Measurements from ENCODE around the gene BACE1.
"Not testable (repeated sequence)": the region's sequence is repeated elsewhere in the genome, so short reads cannot be mapped to it uniquely, and the experiment has no call there.

Gene BACE1

DNA sequence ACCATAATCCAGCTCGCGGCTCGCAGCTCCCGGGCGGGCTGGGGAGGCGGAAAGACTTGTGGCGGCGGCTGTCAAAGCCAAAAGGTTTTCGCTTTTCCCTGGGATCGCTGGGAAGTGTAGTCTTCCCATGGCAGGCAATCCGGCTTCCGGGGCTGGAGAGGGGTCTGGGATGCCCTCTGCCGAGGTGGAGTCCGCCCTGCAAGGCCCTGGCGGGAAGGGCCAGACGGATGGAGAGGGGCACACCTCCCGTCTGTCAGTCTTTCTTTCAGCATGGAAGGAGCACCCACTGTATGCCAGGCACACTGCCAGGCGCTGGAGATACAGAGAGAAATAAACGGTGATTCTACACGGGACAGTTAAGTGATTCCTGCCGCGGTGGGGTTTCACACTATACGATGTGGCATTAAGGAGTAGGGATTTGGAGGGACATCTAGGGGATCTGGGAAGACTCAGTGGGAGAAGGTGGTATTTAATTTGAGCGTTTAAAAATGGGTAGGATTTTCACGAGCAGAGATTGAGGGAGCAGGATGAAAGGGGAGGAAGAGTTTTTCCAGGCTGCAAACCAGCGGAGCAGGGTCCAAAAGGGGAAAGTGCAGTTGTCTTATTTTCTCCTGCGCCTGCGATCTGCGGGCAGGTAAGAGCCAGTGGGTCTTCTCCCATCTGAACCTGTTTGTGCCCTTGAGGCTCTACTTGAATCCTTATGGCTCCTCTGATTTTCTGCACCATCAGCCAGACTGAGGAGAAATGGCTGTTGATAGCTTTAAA lies at the start of gene BACE1:
TSS of gene BACE1 (minus strand) at position 60 of the 765 bp plus-strand sequence. CDS start 461 bp downstream, outside the sequence.
- DNase-seq (ENCODE audit: low read depth in 2 of 2), result no peak

DNA sequence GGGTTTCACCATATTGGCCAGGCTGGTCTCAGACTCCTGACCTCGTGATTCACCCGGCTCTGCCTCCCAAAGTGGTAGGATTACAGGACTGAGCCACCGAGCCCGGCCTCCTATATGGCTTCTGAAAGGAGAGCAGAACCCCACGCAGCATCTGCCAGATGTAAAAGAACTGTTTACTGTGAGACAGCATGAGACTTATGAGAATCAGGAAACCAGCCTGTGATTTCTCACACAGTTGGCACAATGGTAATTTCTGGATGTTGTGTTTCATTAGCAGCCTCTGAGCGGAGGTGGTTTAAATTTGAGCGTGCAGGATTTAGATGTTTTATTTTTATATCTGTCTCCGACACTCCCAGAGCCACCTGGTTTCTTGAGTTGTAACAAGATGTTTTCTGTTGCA lies 45.4 kb upstream of the BACE1 start:
- no peak for DNase-seq (ENCODE audit: low read depth in 2 of 2)

DNA sequence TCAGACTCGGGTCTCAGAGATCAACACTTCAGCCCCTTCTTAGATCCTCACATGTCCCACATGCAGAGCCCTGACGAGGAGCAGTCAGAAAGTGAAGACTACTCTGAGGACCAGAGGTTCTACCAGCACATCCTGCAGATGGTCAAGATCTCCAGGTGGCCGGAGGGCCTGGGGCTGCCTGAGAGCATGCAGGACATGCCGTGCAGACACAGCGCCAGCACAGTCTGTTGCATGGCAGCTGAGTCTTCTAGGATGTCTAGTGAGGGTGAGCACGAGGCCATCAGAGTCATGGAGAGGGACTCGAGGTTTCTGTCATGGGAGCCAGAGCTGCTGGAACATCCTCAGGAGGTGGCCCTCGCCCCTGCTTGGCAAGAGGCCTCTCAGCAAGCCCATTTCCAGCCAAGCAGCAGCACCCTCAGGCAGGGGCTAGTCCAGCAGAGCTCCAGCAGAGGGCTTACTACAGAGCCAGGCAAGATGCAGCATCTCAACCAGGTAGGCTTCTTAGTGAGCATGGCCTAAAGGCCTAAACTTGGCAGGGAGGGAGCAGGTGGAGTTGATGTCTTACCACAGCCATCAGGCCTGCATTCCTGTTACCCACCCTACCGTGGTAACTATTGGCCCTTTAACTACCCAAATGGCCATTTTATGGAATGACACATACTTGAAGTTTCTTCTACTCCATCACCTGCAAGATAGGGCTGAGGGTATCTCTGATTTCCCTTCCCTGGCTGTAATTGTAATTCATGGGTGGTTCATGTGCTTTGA lies 40.3 kb upstream of the BACE1 start:
- no peak for DNase-seq (ENCODE audit: low read depth in 2 of 2)

DNA sequence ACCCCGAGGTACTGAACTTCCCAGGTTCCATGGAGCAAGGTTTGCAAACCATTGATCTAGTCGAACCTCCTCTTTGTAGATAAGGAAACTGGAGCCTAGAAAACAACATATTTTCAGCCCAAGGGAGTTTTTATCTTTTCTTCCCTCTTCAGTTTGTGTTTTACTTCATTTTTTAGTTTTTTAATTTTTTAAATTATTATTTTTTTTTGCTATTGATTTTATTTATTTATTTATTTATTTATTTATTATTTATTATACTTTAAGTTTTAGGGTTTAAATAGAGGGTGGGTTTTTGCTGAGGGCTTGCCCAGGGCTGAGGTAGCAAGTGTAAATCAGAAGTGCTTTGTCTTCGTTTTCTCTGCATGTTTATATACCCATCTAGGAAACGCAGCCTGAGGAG lies 38.5 kb upstream of the BACE1 start:
- no peak for DNase-seq (ENCODE audit: low read depth in 2 of 2)

DNA sequence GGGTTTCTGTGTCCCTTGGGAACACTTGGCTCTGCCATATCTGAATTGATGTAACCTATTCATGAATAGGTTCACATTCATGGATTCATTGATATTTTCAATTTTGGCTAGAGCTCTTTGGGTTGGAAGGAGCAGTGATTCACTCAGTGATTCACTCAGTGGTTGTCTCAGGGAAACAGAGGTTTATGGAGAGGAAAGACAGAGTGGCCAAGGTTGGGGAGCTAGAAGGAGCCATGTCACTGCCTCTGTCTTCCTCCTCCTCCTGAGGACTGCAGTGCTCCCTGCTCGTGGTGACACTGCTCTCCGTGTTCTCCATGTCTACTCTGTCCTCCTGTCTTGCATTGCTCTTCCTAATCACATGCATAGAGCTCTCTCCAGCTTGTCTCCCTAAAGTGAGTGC lies 29.0 kb upstream of the BACE1 start:
- DNase-seq (ENCODE audit: low read depth in 2 of 2), result no peak

DNA sequence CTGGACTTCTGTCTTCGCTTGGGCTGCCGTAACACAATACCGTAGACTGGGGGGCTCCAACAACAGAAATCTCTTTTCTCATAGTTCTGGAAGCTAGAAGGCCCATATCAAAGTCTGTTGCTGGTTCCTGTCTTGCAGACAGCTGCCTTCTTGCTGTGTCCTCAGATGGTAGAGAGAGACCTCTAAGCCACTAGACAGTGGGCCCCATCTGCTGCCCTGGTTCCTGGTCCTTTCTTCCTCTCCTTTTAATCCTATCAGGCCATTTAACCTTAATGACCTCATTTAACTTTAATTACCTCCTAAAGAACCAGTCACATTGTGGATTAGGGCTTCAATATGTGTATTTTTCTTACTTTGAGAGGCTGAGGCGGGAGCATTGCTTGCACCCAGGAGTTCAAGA lies 21.0 kb upstream of the BACE1 start:
- DNase-seq (ENCODE audit: low read depth in 2 of 2), result no peak

DNA sequence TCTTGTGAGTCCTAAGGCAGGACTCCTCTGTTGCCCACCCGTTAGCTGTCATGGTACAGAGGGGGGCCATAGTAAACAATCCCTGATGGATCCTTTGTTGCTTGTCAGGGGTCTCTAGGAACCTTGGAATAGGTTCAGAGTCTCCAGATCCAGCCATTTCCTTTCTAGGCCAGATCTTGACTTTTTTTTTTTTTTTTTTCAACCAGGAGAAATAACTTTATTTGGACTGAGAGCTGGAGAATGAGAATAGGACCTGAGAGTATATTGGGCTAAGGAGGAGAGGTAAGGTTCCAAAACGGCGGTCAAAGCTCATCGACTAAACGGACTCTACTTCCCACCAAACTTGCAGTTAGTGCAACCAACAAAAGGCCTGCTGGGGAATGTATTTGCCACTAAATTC lies 19.3 kb upstream of the BACE1 start:
- no peak for DNase-seq (ENCODE audit: low read depth in 2 of 2)

DNA sequence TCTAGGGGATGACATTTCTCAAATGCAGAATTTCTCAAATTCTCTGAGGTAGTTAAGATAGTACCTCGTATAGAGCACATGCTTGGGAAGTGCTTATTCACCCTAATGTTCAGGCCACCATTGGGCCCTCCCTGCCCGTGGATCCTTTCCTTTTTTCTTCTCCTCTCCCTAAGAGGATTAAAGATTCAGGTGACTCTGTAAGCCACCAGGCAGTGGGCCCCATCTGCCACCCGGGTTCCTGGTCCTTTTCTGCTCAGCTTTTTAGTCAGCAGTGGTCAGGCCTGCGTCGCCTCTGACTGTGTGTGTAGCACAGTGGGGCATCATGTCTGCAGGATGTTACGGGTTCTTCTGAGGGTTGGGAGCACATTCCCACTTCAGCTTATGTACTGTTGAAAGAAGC lies 18.8 kb upstream of the BACE1 start:
- DNase-seq (ENCODE audit: low read depth in 2 of 2), result no peak

DNA sequence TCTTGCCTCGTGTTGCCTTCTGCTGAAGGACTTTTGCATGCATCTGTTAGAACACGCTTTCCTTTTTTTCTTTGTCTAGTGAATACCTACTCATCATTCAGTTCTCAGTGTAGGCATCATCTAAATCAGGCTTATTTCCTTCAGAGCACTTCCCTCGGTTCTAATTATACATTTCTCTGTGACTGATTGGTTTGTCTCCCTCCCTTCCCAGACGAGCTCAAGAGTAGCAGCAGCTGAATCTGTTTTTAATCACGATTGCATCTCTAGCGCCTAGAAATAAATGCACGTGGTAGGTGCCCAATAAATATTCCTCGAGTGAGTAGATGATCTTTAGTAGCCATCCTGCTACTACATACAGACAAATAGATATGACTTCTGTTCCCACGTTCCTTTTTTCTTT lies 17.9 kb upstream of the BACE1 start:
- DNase-seq (ENCODE audit: low read depth in 2 of 2), result no peak

DNA sequence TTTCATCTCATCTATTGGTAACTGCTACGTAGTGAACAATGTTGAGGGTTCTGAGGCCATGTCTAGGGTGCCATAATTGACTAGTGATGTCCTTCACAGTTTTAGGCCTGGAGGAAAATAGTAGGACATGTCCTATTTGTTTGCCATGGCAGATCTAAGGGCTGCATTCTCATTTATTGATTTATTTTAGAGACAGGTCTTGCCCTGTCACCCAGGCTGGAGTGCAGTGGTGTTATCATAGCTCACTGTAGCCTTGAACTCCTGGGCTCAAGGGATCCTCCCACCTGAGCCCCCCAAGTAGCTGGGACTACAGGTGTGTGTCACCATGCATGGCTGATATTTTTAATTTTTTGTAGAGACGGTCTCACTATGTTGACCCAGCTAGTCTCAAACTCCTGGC lies 16.8 kb upstream of the BACE1 start:
- no peak for DNase-seq (ENCODE audit: low read depth in 2 of 2)

DNA sequence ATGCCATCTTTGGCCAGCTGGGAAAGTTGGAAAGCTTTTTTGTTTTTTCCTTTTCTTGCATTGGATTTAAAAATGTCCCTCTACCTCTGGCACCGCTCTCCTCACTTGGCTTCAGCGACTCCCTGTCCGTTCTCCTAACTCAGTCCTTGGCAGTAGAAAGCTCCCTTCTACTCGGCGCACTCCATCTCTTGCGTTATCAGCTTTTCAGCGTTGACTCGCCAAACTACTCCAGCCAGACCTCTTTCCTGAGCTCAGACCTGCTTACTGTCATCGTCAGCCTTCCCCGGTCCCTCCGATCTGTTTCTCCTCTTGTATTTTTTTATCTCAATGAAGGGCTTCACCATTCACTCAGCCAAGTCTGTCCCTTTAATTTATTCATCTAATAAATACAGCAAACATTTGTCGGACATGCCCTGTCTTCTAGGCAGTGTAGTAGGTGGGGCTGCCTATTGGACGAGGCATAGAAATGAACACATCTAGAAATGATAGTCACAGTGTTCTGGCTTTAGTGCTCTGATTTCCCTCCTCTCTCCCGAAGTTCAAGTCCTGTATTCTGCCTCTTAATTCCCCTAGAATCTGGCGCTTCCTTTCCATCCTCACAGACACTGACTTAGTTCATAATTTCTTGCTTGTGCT lies 12.4 kb upstream of the BACE1 start:
- no peak for DNase-seq (ENCODE audit: low read depth in 2 of 2)

DNA sequence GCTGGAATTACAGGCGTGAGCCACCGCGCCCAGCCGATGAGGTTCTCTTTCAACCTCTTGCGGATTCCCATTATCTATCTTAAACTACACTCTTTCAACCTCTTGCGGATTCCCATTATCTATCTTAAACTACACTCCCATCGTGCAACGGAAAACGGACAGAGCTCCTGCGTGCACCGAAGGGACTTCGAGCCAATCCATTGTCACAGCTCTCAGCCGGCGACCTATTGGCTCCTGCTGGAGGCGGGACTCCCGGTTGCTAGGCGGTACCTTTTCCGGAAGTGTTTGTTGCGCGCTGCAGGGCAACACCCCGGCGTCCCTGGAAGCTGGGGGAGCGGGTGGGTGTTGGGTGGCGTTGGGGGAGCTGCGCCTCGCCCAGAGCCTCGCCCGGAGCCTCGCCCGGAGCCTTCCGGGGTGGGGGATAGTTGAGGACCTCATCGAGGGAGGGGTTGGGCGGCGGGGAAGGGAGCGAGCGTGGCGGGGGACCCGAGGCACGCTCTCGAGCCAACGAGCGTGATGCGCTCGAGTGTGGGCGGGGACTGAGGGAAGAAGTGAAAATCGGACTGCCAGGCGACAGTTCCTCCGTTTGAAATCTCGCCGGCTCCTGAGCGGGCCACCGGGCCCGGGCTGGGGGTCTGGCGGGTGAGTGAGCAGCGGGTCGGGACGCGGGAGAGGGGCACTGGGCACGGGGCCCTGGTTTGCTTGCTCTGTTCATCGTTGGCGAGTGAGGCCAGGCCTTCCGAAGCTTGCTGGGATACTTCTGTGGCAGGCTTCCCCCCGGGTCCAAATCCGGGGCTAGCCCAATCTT lies 11.7 kb upstream of the BACE1 start, which contains the start of gene CEP164:
TSS of gene CEP164 (plus strand) at position 288 of the 808 bp plus-strand sequence. CDS start 10,733 bp downstream, outside the sequence.
- DNase-seq (ENCODE audit: low read depth in 2 of 2), result peak; percentile 85 to 91

DNA sequence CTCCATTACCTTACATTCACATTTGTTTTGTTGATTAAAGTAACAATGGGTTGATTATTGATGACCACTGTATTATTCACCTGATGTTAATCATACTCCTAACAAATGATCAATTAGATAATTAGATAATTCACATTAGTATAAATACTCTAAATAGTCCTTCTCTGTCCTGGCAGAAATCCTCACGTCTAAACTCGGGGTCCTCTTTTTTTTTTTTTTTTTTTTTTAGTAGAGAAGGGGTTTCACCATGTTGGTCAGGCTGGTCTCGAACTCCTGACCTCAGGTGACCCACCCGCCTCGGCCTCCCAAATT lies 11.2 kb upstream of the BACE1 start:
- not testable (repeated sequence) for DNase-seq (ENCODE audit: low read depth in 2 of 2)

DNA sequence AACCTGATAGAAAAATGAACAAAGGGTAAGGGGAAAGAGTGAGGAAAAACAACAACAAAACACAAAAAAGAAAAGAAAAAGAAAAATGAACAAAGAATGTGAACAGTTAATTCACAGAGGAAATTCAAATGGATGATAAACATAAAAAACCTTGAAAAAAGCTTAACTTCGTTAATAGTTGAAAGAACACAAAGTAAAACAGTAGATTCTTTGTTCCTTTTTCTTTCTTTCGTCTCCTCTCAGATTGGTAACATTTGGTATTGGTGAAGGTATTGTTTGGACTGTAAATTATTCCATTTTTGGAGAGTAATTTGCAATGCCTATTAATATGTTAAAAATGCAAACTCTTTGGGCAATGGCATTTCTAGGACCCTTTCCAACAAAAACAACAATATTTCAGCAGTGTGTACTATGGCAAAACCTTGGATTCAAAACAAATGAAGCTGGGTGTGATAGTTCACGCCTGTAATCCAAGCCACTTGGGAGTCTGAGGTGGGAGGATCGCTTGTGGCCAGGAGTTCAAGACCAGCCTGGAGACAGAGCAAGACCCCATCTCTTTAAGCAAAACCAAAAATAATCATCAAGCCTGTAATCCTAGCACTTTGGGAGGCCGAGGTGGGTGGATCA lies 3.3 kb upstream of the BACE1 start:
- DNase-seq (ENCODE audit: low read depth in 2 of 2), result no peak

DNA sequence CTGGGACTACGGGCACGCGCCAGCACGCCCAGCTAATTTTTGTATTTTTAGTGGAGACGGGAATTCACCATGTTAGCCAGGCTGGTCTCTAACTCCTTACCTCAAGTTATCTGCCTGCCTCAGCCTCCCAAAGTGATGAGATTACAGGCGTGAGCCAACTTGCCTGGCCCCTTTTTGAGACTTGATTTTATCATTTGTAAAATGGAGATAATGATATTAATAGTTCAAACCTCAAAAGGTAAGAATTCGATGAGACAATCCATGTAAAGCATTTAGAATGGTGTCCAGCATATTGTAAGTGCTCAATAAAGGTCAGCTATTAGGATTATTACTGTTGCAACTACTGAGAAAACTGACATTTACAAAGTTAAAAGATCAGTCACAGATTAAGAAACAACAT lies 2.7 kb upstream of the BACE1 start:
- no peak for DNase-seq (ENCODE audit: low read depth in 2 of 2)

DNA sequence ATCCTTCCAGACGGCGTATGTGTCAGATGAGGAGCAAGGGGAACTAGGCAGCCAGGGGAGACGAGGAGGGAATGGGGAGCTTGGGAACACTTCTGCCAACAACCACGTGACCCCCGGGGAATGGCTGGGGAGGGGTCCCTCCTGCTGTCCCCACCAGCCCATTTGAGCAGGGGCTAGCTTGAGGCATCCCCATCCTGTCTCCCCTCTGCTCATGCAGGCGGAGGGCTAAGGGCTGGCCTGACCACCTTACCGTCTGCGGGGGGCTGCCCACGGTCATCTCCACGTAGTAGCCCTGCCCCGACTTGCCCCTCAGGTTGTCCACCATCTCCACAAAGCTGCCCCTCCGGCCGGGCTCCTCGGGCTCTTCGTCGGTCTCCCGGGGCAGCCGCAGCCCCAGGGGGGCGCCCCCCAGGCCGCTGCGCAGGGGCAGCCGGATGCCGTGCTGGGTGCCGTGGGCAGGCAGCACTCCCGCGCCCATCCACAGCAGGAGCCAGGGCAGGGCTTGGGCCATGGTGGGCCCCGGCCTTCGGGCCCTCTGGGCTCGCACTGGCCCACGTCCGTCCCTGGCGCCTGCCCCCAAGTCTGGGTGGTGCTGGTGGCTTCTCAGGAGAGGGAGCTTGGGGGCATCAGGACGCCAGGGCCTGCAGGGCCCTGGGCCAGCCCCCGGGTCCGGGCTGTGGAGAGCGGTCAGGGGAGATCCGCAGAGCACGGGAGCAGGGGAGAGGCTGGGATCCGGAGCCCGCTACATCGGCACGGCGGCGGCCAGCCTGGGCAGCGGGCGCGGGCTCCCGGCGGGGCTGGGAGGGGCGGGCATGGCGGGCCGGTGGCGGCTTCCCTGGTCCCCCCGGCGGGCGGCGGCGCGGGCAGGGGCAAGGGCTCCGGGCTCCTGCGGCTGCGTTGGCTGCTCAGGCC lies 515 bp downstream of the BACE1 start:
- DNase-seq (ENCODE audit: low read depth in 2 of 2), result peak in 1 of 2 donors; percentile 4

DNA sequence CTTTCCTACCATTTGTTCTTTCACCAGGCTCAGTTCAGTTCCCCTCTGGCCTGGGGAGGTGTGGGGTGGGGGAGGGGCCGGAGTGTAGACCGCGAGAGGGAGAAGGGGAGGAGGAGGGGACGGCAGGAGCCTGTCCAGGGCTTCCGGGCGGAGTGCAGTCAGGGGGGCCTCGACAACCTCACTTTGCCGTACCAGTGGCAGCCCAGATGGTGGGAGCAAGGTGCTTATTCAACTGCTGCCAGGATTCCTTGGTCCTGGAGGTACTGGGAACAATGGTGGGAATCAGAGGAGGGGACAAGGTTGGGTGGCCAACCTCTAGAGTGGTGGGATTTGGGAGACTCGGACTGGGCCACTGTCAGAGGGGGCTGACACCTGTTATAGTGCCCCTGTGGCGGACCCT lies 1.2 kb downstream of the BACE1 start:
- no peak for DNase-seq (ENCODE audit: low read depth in 2 of 2)

DNA sequence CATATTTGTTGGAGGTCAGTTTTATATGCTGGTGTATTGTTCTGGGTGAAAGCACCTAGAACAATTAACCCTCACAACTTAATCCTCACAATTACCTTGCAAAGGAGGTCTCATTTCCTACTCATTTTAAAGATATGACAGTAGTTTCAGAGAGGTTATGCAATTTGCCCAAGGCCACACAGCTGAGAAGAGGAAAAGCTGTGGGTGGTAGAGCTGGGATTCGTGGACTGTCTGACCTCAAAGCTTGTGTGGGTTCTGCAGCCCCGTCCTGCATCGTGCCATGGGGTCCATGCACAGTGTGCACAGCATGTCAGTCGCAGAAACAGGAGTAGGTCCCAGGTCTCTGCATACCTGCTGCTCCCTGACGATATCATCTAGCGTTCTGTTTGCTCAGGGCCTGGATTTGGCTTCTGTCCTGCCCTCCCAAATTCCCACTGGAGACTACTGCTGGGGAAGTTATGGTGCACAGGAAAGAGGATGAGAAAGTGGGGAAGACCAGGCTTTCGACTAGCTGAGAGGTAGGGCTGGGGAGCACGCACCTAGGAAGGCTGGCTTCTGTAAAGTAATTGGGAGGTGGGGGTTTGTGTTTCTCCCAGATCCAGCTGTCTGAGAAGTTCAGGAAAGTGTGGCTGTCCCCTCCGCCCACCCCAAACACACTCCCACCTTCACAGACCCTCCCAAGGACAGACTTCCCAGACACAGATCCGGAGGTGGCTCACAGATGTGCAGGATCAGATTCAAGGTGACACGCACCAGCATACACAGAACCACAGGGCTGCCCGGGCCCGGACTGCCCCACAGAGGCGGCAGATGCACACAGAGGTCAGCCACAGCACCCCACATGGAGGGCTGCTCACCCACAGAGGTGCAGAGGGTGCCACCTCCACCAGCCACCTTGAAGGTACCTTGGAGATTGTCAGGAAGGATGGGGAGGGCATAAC lies 2.0 kb downstream of the BACE1 start:
- DNase-seq (ENCODE audit: low read depth in 2 of 2), result no peak

DNA sequence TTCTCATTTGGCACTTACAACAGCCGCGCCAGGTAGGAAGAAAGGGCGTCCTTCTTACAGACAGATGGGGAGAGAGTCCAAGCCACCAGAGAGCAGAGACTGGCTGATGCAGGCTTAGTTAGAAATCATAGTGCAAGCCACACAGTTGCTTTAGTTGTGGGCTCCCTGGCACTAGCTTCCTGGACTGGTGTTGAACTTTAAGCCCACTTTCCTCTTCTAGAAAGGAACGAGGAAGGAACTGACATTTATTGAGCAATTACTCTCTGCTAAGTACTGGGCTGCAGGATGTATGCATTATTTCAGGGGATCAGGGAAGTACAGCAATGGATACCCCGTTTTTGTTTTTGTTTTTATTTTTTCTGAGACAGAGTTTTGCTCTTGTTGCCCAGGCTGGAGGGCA lies 3.0 kb downstream of the BACE1 start:
- DNase-seq (ENCODE audit: low read depth in 2 of 2), result no peak
